Tracheal epithelial cell (primary cell): ENCODE data around the gene SELE. TPM values are rescaled to one million over a fixed set of nuclear protein-coding genes. Genes with fewer than 3 reads are reported as not detected.

ENCODE experiments used
- total RNA-seq: library from RNA; depleted of rRNA; stranded (reverse); fragments of >200 nt; gene quantifications from 2 replicates; pipeline ENCODE4 v1.2.1, GENCODE V29; 2014

Gene SELE, protein sequence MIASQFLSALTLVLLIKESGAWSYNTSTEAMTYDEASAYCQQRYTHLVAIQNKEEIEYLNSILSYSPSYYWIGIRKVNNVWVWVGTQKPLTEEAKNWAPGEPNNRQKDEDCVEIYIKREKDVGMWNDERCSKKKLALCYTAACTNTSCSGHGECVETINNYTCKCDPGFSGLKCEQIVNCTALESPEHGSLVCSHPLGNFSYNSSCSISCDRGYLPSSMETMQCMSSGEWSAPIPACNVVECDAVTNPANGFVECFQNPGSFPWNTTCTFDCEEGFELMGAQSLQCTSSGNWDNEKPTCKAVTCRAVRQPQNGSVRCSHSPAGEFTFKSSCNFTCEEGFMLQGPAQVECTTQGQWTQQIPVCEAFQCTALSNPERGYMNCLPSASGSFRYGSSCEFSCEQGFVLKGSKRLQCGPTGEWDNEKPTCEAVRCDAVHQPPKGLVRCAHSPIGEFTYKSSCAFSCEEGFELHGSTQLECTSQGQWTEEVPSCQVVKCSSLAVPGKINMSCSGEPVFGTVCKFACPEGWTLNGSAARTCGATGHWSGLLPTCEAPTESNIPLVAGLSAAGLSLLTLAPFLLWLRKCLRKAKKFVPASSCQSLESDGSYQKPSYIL
- 0.24 TPM in 1 of 2 replicates, not detected in the other for total RNA-seq

DNA sequence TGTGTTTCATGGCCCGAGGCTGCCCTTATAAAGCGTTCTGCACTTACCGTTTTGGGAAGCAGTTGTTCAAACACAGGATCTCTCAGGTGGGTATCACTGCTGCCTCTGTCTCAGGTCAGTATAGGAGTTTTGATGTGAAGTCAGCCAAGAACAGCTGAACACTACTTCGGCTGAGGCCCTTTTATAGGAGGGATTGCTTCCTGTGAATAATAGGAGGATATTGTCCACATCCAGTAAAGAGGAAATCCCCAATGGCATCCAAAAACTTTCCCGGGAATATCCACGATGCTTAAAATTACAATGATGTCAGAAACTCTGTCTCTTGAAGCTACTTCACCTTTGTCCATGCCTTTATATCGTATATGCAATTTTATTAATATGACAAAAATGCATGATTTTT lies at the start of gene SELE:
TSS of gene SELE (minus strand) at position 156 of the 400 bp plus-strand sequence. CDS start 467 bp downstream, outside the sequence.

DNA sequence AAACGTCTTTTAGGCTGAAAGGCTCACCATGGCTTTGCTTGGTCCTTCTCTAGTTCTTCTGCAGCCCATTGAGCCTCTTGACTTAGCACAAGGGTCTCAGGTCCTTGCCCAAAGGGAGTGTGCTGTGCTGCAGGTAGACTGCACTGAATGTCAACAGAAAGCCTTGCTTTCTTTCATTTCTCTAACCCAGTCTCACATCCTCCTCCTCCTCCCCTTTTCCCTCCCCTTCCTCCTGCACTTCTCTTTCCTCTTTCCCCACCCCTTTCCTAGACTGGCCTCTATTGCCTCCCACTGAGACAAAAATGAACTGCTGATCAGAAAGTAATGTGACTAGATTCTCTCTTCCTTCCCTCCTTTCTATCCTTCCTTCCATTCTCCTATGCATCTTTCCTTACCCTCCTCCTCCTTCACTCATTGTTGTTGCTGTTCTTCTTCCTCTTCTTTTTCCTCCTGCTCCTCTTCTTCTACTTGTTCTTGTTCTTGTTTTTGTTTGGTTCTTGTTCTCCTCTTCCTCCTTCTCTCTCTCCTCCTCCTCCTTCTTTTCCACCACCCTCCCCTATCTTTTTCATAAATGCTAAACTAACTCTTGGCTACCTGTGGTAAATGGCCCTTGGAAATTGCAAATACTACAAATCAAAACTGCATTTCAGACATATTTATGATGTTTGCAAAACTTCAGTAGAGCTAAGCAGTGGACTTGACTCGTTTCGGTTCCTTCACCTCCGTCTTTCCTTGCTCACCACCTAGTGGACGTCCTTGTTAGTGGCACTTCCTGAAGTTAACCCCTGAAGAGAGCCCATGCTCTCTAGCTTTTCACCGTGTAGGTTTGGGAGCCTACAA lies 22.2 kb downstream of the SELE start, which contains the start of gene SELL:
TSS of gene SELL (minus strand) at position 152 of the 840 bp plus-strand sequence. CDS start at position 30, 122 bp downstream.

Other genes with a start within 250 kb of the SELE start
- 17.5 and 18.6 TPM in 2 replicates for gene SLC19A2, start 248.1 kb downstream of the SELE start, total RNA-seq
- not detected in 2 replicates for gene F5, start 147.6 kb downstream of the SELE start, total RNA-seq
- gene SELP, start 104.0 kb downstream of the SELE start, total RNA-seq, result not detected in 2 replicates
- gene SELL, start 22.5 kb downstream of the SELE start, total RNA-seq, result not detected in 2 replicates
- 5.8 and 6.0 TPM in 2 replicates for gene METTL18, start 60.8 kb upstream of the SELE start, total RNA-seq
- 5.1 and 7.9 TPM in 2 replicates for gene SCYL3, start 159.8 kb upstream of the SELE start, total RNA-seq